Keratinocyte (primary cell): ENCODE results near the gene TRABD2B. TPM values are rescaled to one million over a fixed set of nuclear protein-coding genes. Genes with fewer than 3 reads are reported as not detected.
A peak's percentile ranks its signal among the peaks of the same experiment; 100 is the strongest.

Source experiments
- DNase-seq: peaks from one replicate; pipeline ENCODE4 v3.0.0-alpha.2; 2011; ENCODE audit warnings: low read depth, missing footprints, low spot score
- FAIRE-seq: peaks from 2 replicates; lab custom pipeline; 2011; peaks lifted over from hg19 to GRCh38; lab: Jason Lieb, UNC
- H2AFZ ChIP-seq: 2 replicates; pipeline ENCODE4 v1.6.0; 2012; ENCODE audit warnings: low read length, control low read depth, inconsistent platforms; ENCODE audit not compliant: control insufficient read depth
- H3K27ac ChIP-seq: 2 replicates; pipeline ENCODE4 v1.5.1; 2011; ENCODE audit warnings: low read length; ENCODE audit not compliant: control insufficient read depth, insufficient read depth
- H3K27me3 ChIP-seq: 3 replicates; pipeline ENCODE4 v1.6.0; 2011; ENCODE audit warnings: low read length; ENCODE audit not compliant: control insufficient read depth, insufficient read depth; ENCODE audit errors: extremely low read depth
- H3K36me3 ChIP-seq, 2 experiments: 2 replicates in 1 of 2; 3 replicates in 1 of 2; pipeline ENCODE4 v1.5.1; 2011; ENCODE audit warnings: low read length in 2 of 2, mild to moderate bottlenecking in 1 of 2; ENCODE audit not compliant: control insufficient read depth in 2 of 2, insufficient read depth in 2 of 2; ENCODE audit errors: extremely low read depth in 1 of 2
- H3K4me1 ChIP-seq: 3 replicates; pipeline ENCODE4 v1.5.1; 2011; ENCODE audit warnings: low read length; ENCODE audit not compliant: control insufficient read depth, insufficient read depth; ENCODE audit errors: extremely low read depth
- H3K4me2 ChIP-seq: 3 replicates; pipeline ENCODE4 v1.6.0; 2011; ENCODE audit warnings: low read depth, low read length; ENCODE audit not compliant: control insufficient read depth, insufficient read depth; ENCODE audit errors: extremely low read depth
- H3K4me3 ChIP-seq, 3 experiments: fragments of 200-600 bp in 1 of 3; sonication (generic) in 1 of 3; 2 replicates in 2 of 3; 3 replicates in 1 of 3; pipeline ENCODE4 v1.5.1; 2011 to 2016; ENCODE audit warnings: low read length in 3 of 3, mild to moderate bottlenecking in 3 of 3, control low read depth in 2 of 3, inconsistent platforms in 1 of 3, low read depth in 1 of 3, mixed read lengths in 1 of 3, mixed run types in 1 of 3, moderate library complexity in 1 of 3; ENCODE audit not compliant: control insufficient read depth in 2 of 3, insufficient read depth in 2 of 3; ENCODE audit errors: extremely low read depth in 1 of 3
- H3K79me2 ChIP-seq: 2 replicates; pipeline ENCODE4 v1.6.0; 2012; ENCODE audit warnings: low read length; ENCODE audit not compliant: control insufficient read depth, insufficient read depth
- H3K9ac ChIP-seq: 3 replicates; pipeline ENCODE4 v1.6.0; 2011; ENCODE audit warnings: low read length; ENCODE audit not compliant: control insufficient read depth, insufficient read depth; ENCODE audit errors: extremely low read depth
- H3K9me1 ChIP-seq: 3 replicates; pipeline ENCODE4 v1.6.0; 2011; ENCODE audit warnings: low read length; ENCODE audit not compliant: control insufficient read depth, insufficient read depth; ENCODE audit errors: extremely low read depth
- H3K9me3 ChIP-seq: 2 replicates; pipeline ENCODE4 v1.5.1; 2012; ENCODE audit warnings: low read depth, low read length; ENCODE audit not compliant: control insufficient read depth
- H4K20me1 ChIP-seq: 3 replicates; pipeline ENCODE4 v1.6.0; 2011; ENCODE audit warnings: low read length; ENCODE audit not compliant: control insufficient read depth, insufficient read depth; ENCODE audit errors: extremely low read depth
- CTCF ChIP-seq, 3 experiments: IDR thresholded peaks in 1 of 3; conservative IDR thresholded peaks in 1 of 3; optimal IDR thresholded peaks in 1 of 3; 2 replicates in 2 of 3; 3 replicates in 1 of 3; pipeline versions ENCODE3 to v1.5.1; 2011; ENCODE audit warnings: low read length in 3 of 3, mild to moderate bottlenecking in 3 of 3, moderate library complexity in 2 of 3, control low read depth in 1 of 3, inconsistent platforms in 1 of 3; ENCODE audit not compliant: insufficient read depth in 2 of 3; ENCODE audit errors: extremely low read depth in 1 of 3
- EZH2 ChIP-seq: IDR thresholded peaks from one replicate; pipeline ENCODE4 v1.6.1; 2012; ENCODE audit warnings: inconsistent platforms, mild to moderate bottlenecking, low read length, moderate library complexity
- dilution Hi-C: fragments of 300-500 bp; cut with MboI; formaldehyde crosslinking; loops from one replicate; pipeline ENCODE4 v1.7.0; 2020; ENCODE audit warnings: low sequenced_read_pairs; ENCODE audit not compliant: extremely low pct_ligation_motif_present
- polyA plus RNA-seq, 5 experiments: library from polyadenylated mRNA; depleted of rRNA in 3 of 5; stranded (reverse) in 3 of 5; stranded (forward) in 1 of 5; unstranded in 1 of 5; fragments of >200 nt; gene quantifications; 1 replicate in 1 of 5; 2 replicates in 3 of 5; 3 replicates in 1 of 5; pipeline versions ENCODE4 v1.2.1 to v1.2.3, GENCODE V29; 2011 to 2012; ENCODE audit warnings: missing spikeins in 2 of 5, low read depth in 1 of 5, low replicate concordance in 1 of 5

TRABD2B gene
- polyA plus RNA-seq, 1 donor (not counting 4 experiments of a cell fraction or from before 2014, with no cell fraction given): 0.13 TPM

GRCh38 chr1:47917687-47918086, 79.5 kb downstream of the TRABD2B start:
- TF ChIP-seq EZH2: no peak
- TF ChIP-seq CTCF (optimal IDR thresholded peaks at IDR 0.05 in 1 of 3, IDR thresholded peaks at IDR 0.05 in 1 of 3, conservative IDR thresholded peaks at IDR 0.05 in 1 of 3; ENCODE audit: extremely low read depth in 1 of 3, insufficient read depth in 2 of 3, low read length in 3 of 3): no peak
- no peaks in the 10 kb centered on the region for H4K20me1 ChIP-seq
- H3K79me2 ChIP-seq: no peaks in the 10 kb centered on the region
- H3K9me1 ChIP-seq: no peaks in the 10 kb centered on the region
- H2AFZ ChIP-seq: no peak overlapping the region
- dilution Hi-C loops: no loop called here
- no peak overlapping the region for H3K4me2 ChIP-seq
- no peak overlapping the region for H3K9ac ChIP-seq
- H3K27ac ChIP-seq: no peak overlapping the region
- no peak for DNase-seq
- FAIRE-seq: peak; percentile 51
- H3K4me3 ChIP-seq: no peak overlapping the region
- H3K4me1 ChIP-seq: peaks cover 3% of the 10 kb centered on the region
- peaks cover 4% of the 10 kb centered on the region for H3K27me3 ChIP-seq
- no peaks in the 10 kb centered on the region for H3K36me3 ChIP-seq
- H3K9me3 ChIP-seq: no peaks in the 10 kb centered on the region

- H3K36me3 ChIP-seq: no peaks in the 10 kb centered on the region
- H3K9ac ChIP-seq: no peak overlapping the region
- DNase-seq (no peak), FAIRE-seq (no peak)
- H3K9me3 ChIP-seq: no peaks in the 10 kb centered on the region
- H3K79me2 ChIP-seq: no peaks in the 10 kb centered on the region
- no peaks in the 10 kb centered on the region for H4K20me1 ChIP-seq
- H3K27ac ChIP-seq: no peak overlapping the region
- no peak overlapping the region for H3K4me2 ChIP-seq
- no peaks in the 10 kb centered on the region for H3K9me1 ChIP-seq
- H3K27me3 ChIP-seq: peaks cover 4% of the 10 kb centered on the region
- H2AFZ ChIP-seq: no peak overlapping the region
- no peak overlapping the region for H3K4me3 ChIP-seq
- dilution Hi-C loops: no loop called here
- TF ChIP-seq CTCF (optimal IDR thresholded peaks at IDR 0.05 in 1 of 3, IDR thresholded peaks at IDR 0.05 in 1 of 3, conservative IDR thresholded peaks at IDR 0.05 in 1 of 3; ENCODE audit: extremely low read depth in 1 of 3, insufficient read depth in 2 of 3, low read length in 3 of 3): no peak
- no peak for TF ChIP-seq EZH2
- peaks cover 3% of the 10 kb centered on the region for H3K4me1 ChIP-seq
Measured at GRCh38 chr1:47915677-47916353, 81.4 kb downstream of the TRABD2B start.
